ENCODE measurements around the gene PACSIN2. TPM values are rescaled to one million over a fixed set of nuclear protein-coding genes. Genes with fewer than 3 reads are reported as not detected.

The PACSIN2 gene
- total RNA-seq, 3 donors from 2014 or later = 43.8 to 82.7 (median 72.4) TPM

- no peak overlapping the region for H3K27ac ChIP-seq
- DNase-seq (ENCODE audit: low spot score in 2 of 2) = no peak
- TF ChIP-seq POLR2AphosphoS5 (IDR thresholded peaks at IDR 0.05) = no peak
- TF ChIP-seq CTCF (IDR thresholded peaks at IDR 0.05) = no peak
- TF ChIP-seq POLR2A (IDR thresholded peaks at IDR 0.05) = no peak
- intact Hi-C loops (cut with DNase I; ENCODE audit: low total_unique reads) = no loop called here
- no peaks in the 10 kb centered on the region for H3K9me3 ChIP-seq
- no peaks in the 10 kb centered on the region for H3K36me3 ChIP-seq
- no peak overlapping the region for H3K4me3 ChIP-seq
- H3K27me3 ChIP-seq = no peaks in the 10 kb centered on the region
- H3K4me1 ChIP-seq = peaks cover 5 to 11% of the 10 kb centered on the region in 2 donors
Measured at GRCh38 chr22:42910221-42910942, 104.6 kb downstream of the PACSIN2 start.

GRCh38 chr22:42909363-42910058, 105.4 kb downstream of the PACSIN2 start:
- Histone ChIP-seq H3K4me3 (no peak overlapping the region), H3K9me3 (no peaks in the 10 kb centered on the region), H3K36me3 (no peaks in the 10 kb centered on the region), H3K4me1 (peaks cover 6 to 11% of the 10 kb centered on the region in 2 donors), H3K27ac (peak overlapping the region in 1 of 2 donors; percentile 68), H3K27me3 (no peaks in the 10 kb centered on the region)
- no peak for TF ChIP-seq CTCF (IDR thresholded peaks at IDR 0.05)
- no peak for TF ChIP-seq POLR2A (IDR thresholded peaks at IDR 0.05)
- no peak for TF ChIP-seq POLR2AphosphoS5 (IDR thresholded peaks at IDR 0.05)
- no peak for DNase-seq (ENCODE audit: low spot score in 2 of 2)
- intact Hi-C loops (cut with DNase I; ENCODE audit: low total_unique reads) = no loop called here

- Histone ChIP-seq H3K4me1 (peaks cover 6 to 11% of the 10 kb centered on the region in 2 donors), H3K9me3 (no peaks in the 10 kb centered on the region), H3K27ac (peak overlapping the region; percentile 68 to 75), H3K36me3 (no peaks in the 10 kb centered on the region), H3K4me3 (no peak overlapping the region), H3K27me3 (no peaks in the 10 kb centered on the region)
- intact Hi-C loops (cut with DNase I; ENCODE audit: low total_unique reads) = no loop called here
- DNase-seq (ENCODE audit: low spot score in 2 of 2) = no peak
- no peak for TF ChIP-seq POLR2A (IDR thresholded peaks at IDR 0.05)
- no peak for TF ChIP-seq POLR2AphosphoS5 (IDR thresholded peaks at IDR 0.05)
- TF ChIP-seq CTCF (IDR thresholded peaks at IDR 0.05) = no peak
Measured at GRCh38 chr22:42908374-42908746, 106.6 kb downstream of the PACSIN2 start.

GRCh38 chr22:42907404-42908373, 107.3 kb downstream of the PACSIN2 start:
- intact Hi-C loops (cut with DNase I; ENCODE audit: low total_unique reads) = no loop called here

More at GRCh38 chr22:42907404-42908373, 107.3 kb downstream of the PACSIN2 start:
- TF ChIP-seq POLR2A (IDR thresholded peaks at IDR 0.05) (no peak), CTCF (IDR thresholded peaks at IDR 0.05) (no peak), POLR2AphosphoS5 (IDR thresholded peaks at IDR 0.05) (no peak)
- Histone ChIP-seq H3K27me3 (no peaks in the 10 kb centered on the region), H3K9me3 (no peaks in the 10 kb centered on the region), H3K36me3 (no peaks in the 10 kb centered on the region), H3K4me3 (no peak overlapping the region), H3K27ac (peak overlapping the region; percentile 68 to 75), H3K4me1 (peaks cover 6 to 11% of the 10 kb centered on the region in 2 donors)
- DNase-seq (ENCODE audit: low spot score in 2 of 2) = peak in 1 of 2 donors; percentile 41

Data from breast epithelium (tissue), 4 donors.